PC-9 (cell line): ENCODE data around the gene BRDT. TPM values are rescaled to one million over a fixed set of nuclear protein-coding genes. Genes with fewer than 3 reads are reported as not detected.

ENCODE experiments used
- BruUV-seq: library from RNA; stranded (reverse); fragments of 400-500 nt; replicated peaks from 2 replicates; lab custom pipeline; 2021; lab: Mats Ljungman, UMichigan
- CTCF ChIA-PET: fragments of 300-600 bp; sonication (Branson Sonifier 250); formaldehyde crosslinking; loops from one replicate; lab custom pipeline; 2022; ENCODE audit warnings: antibody characterized with exemption; lab: Charles Lee
- POLR2A ChIA-PET: fragments of 300-600 bp; sonication (Branson Sonifier 250); formaldehyde crosslinking; loops from one replicate; lab custom pipeline; 2022; ENCODE audit warnings: antibody characterized with exemption; ENCODE audit not compliant: unreplicated experiment; lab: Charles Lee
- DNase-seq, 2 experiments: peaks; one replicate each; pipeline versions ENCODE4 v3.0.0 to v3.0.0-alpha.2; 2015 to 2022; ENCODE audit warnings: mixed read lengths in 1 of 2
- H2AFZ ChIP-seq: fragments of 200-600 bp; sonication (generic); 2 replicates; pipeline ENCODE4 v1.8.1; 2017; ENCODE audit warnings: antibody characterized with exemption
- H3F3A ChIP-seq: fragments of 200-600 bp; sonication (generic); 2 replicates; pipeline ENCODE4 v1.8.1; 2017; ENCODE audit warnings: antibody characterized with exemption, mild to moderate bottlenecking, low read depth; ENCODE audit not compliant: insufficient read depth
- H3K27ac ChIP-seq: fragments of 200-600 bp; sonication (generic); 2 replicates; pipeline ENCODE4 v1.6.1; 2016; ENCODE audit warnings: mixed run types
- H3K27me3 ChIP-seq: fragments of 200-600 bp; sonication (generic); 2 replicates; pipeline ENCODE4 v1.6.1; 2016; ENCODE audit warnings: low read depth, mixed run types; ENCODE audit not compliant: insufficient read depth
- H3K36me3 ChIP-seq: fragments of 200-600 bp; sonication (generic); 2 replicates; pipeline ENCODE4 v1.6.1; 2016; ENCODE audit warnings: low read depth, mixed run types
- H3K4me1 ChIP-seq: fragments of 200-600 bp; sonication (generic); replicated peaks from 2 replicates; pipeline ENCODE4 v1.6.1; 2016; ENCODE audit warnings: mixed run types; ENCODE audit not compliant: insufficient read depth
- H3K4me2 ChIP-seq: fragments of 200-600 bp; sonication (generic); 2 replicates; pipeline ENCODE4 v1.6.1; 2017; ENCODE audit warnings: mixed run types
- H3K4me3 ChIP-seq: fragments of 200-600 bp; sonication (generic); 2 replicates; pipeline ENCODE4 v1.6.1; 2016; ENCODE audit warnings: mixed run types
- H3K79me2 ChIP-seq: fragments of 200-600 bp; sonication (generic); 2 replicates; pipeline ENCODE4 v1.6.1; 2017; ENCODE audit warnings: low read depth, mixed run types
- H3K9me2 ChIP-seq: fragments of 200-600 bp; sonication (generic); 2 replicates; pipeline ENCODE4 v1.8.1; 2017; ENCODE audit warnings: mild to moderate bottlenecking; ENCODE audit not compliant: insufficient read depth
- H3K9me3 ChIP-seq: fragments of 200-600 bp; sonication (generic); 2 replicates; pipeline ENCODE4 v1.8.1; 2016; ENCODE audit warnings: low read depth; ENCODE audit not compliant: insufficient read depth
- H4K20me1 ChIP-seq: fragments of 200-600 bp; sonication (generic); 2 replicates; pipeline ENCODE4 v1.8.1; 2017; ENCODE audit not compliant: insufficient read depth
- EZH2 ChIP-seq: fragments of 200-600 bp; sonication (generic); IDR thresholded peaks from 2 replicates; pipeline ENCODE4 v1.8.0; 2017; ENCODE audit warnings: antibody characterized with exemption, low read depth
- intact Hi-C: fragments of 100-400 bp; cut with micrococcal nuclease; formaldehyde crosslinking; loops from one replicate; pipeline ENCODE4 v1.10.0; 2022; ENCODE audit not compliant: unreplicated experiment
- total RNA-seq: library from RNA; stranded (reverse); gene quantifications from 2 replicates; pipeline ENCODE4 v1.2.3, GENCODE V29; 2021
- TF ChIP-seq, protein P1 (sequence below): fragments of 200-600 bp; sonication (generic); conservative IDR thresholded peaks from 2 replicates; pipeline ENCODE4 v1.6.1; 2017; ENCODE audit warnings: mixed run types, antibody characterized with exemption, mild to moderate bottlenecking, moderate library complexity

BRDT gene
- total RNA-seq, 1 experiment from 2014 or later: not detected

DNA sequence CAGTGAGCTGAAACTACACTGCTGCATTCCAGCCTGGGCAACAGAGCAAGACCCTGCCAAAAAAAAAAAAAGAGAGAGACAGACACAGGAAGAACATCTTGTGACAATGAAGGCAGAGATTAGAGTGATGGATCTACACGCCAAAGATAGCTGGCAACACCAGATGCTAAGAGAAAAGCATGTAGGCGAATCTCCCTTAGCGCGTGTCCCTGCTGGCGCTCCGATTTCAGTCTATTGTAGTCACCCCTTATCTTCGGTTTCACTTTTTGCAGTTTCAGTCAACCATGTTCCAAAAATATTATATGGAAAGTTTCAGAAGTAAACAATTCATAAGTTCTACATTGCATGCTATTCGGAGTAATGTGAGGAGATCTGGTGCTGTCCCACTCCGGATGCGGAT is 11.6 kb upstream of the BRDT start:
- CTCF ChIA-PET: no interaction called here
- no peaks in the 10 kb centered on the region for H3K27me3 ChIP-seq
- 0 out of 2 replicates have a peak, but pooled peaks cover 5% of the 10 kb centered on the region for H3K9me3 ChIP-seq
- H3K79me2 ChIP-seq: no peaks in the 10 kb centered on the region
- no peaks in the 10 kb centered on the region for H3K4me1 ChIP-seq
- no peak overlapping the region for H3K4me2 ChIP-seq
- H3F3A ChIP-seq: no peaks in the 10 kb centered on the region
- no peaks in the 10 kb centered on the region for H3K9me2 ChIP-seq
- no peak for DNase-seq
- POLR2A ChIA-PET: no interaction called here
- no peak overlapping the region for H3K4me3 ChIP-seq
- no peak for TF ChIP-seq EZH2
- TF ChIP-seq, protein P1, sequence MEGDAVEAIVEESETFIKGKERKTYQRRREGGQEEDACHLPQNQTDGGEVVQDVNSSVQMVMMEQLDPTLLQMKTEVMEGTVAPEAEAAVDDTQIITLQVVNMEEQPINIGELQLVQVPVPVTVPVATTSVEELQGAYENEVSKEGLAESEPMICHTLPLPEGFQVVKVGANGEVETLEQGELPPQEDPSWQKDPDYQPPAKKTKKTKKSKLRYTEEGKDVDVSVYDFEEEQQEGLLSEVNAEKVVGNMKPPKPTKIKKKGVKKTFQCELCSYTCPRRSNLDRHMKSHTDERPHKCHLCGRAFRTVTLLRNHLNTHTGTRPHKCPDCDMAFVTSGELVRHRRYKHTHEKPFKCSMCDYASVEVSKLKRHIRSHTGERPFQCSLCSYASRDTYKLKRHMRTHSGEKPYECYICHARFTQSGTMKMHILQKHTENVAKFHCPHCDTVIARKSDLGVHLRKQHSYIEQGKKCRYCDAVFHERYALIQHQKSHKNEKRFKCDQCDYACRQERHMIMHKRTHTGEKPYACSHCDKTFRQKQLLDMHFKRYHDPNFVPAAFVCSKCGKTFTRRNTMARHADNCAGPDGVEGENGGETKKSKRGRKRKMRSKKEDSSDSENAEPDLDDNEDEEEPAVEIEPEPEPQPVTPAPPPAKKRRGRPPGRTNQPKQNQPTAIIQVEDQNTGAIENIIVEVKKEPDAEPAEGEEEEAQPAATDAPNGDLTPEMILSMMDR: no peak
- H3K27ac ChIP-seq: no peak overlapping the region
- no peaks in the 10 kb centered on the region for H4K20me1 ChIP-seq
- intact Hi-C loops: no loop called here
- no peaks in the 10 kb centered on the region for H3K36me3 ChIP-seq
- no TSS peak for BruUV-seq
- no peak overlapping the region for H2AFZ ChIP-seq

DNA sequence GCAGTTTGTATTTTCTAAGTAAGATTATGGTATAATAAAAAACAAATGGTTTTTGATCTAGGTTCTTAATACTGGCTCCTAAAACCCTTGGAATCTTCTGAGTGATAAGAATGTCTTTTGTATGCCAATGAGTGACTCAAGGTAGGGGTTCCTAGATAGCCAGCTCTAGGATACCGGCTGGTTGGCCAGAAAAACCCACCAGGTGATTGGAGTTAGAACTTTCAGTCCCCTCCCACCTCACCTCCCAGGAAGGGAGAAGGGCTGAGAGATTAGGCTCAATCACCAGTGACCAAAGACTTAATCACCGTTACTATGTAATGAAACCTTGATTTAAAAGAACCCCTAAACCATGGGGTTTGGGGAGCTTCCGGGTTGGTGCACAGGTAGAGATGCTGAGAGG is 8.7 kb upstream of the BRDT start:
- Histone ChIP-seq H3K36me3 (no peaks in the 10 kb centered on the region), H2AFZ (0 out of 2 replicates have a peak overlapping the region, but pooled peaks have one; percentile 1), H3K4me1 (no peaks in the 10 kb centered on the region), H3F3A (no peaks in the 10 kb centered on the region), H3K79me2 (no peaks in the 10 kb centered on the region), H3K27ac (no peak overlapping the region), H3K9me2 (no peaks in the 10 kb centered on the region), H3K27me3 (no peaks in the 10 kb centered on the region), H4K20me1 (no peaks in the 10 kb centered on the region), H3K4me3 (no peak overlapping the region), H3K9me3 (0 out of 2 replicates have a peak, but pooled peaks cover 5% of the 10 kb centered on the region), H3K4me2 (no peak overlapping the region)
- BruUV-seq: no TSS peak
- no peak for DNase-seq
- intact Hi-C loops: no loop called here
- ChIA-PET POLR2A (no interaction called here), CTCF (no interaction called here)
- TF ChIP-seq EZH2: no peak
- TF ChIP-seq, protein P1: no peak

DNA sequence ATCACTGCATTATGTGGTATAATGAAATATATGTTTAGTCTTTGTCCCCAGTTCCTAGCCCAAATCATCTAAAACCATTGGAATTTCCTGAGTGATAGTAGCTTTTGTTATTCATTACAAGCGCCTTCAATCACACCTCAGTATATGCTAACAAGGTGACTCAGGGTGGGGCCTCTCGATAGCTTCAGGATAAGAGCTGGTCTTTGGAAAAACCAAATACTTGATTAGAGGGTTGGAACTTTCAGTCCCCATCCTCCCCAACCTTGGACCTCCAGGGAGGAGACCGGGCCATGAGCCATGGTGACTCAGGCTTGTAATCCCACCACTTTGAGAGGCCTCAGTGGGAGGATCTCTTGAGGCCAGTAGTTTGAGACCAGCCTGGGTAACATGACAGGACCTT is 5.1 kb upstream of the BRDT start:
- DNase-seq: no peak
- POLR2A ChIA-PET: interaction anchor here (0.7 kb wide), 1 partner anchor 27 kb away, joined by 3 read pairs; no protein-coding TSS in a partner anchor
- H3K9me2 ChIP-seq: no peaks in the 10 kb centered on the region
- BruUV-seq: no TSS peak
- no peaks in the 10 kb centered on the region for H3K79me2 ChIP-seq
- no peaks in the 10 kb centered on the region for H3F3A ChIP-seq
- no peak overlapping the region for H3K4me2 ChIP-seq
- H3K4me1 ChIP-seq: no peaks in the 10 kb centered on the region
- TF ChIP-seq, protein P1: no peak
- H3K36me3 ChIP-seq: no peaks in the 10 kb centered on the region
- H4K20me1 ChIP-seq: no peaks in the 10 kb centered on the region
- 0 out of 2 replicates have a peak, but pooled peaks cover 5% of the 10 kb centered on the region for H3K9me3 ChIP-seq
- CTCF ChIA-PET: interaction anchor here (0.6 kb wide), 1 partner anchor 43 kb away, joined by 5 read pairs; no protein-coding TSS in a partner anchor
- intact Hi-C loops: no loop called here
- H2AFZ ChIP-seq: no peak overlapping the region
- no peak overlapping the region for H3K27ac ChIP-seq
- H3K27me3 ChIP-seq: no peaks in the 10 kb centered on the region
- no peak overlapping the region for H3K4me3 ChIP-seq
